ENCODE results near the gene NCKAP5. TPM values are rescaled to one million over a fixed set of nuclear protein-coding genes. Genes with fewer than 3 reads are reported as not detected.

The NCKAP5 gene
- total and polyA plus RNA-seq, 8 donors = 4.0 to 22.1 (median 14.4) TPM

DNA sequence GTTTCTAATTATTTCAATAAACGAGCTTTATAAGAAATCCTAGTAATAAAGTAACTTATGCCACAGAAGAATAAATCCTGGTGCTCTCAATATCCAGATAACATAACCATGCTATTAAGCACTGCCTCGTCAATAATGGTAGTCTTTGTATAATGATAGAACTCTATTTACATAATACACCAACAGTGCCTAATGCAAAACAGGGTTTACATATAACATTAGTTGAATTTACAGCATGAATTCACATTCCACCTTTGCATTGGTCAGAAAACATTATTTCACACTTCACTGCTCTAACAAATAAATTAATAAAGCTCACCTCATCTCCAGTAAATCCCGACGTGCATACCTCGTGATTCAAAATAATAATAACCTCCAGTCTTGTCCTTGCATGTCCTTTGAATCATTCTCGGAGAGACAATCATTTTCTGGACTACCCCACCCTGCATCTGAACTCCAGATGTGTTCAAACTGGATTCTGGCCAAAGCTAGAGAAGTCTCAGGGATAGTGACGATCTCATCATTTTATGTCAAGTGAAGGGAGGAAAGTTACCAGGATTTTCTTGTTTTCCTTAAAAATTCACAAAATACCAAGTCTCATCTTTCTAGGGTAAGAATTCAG is 189.2 kb downstream of the NCKAP5 start:
- no peak overlapping the region for H3K27ac ChIP-seq
- intact Hi-C loops (cut with DNase I) = no loop called here
- no peak for ATAC-seq

DNA sequence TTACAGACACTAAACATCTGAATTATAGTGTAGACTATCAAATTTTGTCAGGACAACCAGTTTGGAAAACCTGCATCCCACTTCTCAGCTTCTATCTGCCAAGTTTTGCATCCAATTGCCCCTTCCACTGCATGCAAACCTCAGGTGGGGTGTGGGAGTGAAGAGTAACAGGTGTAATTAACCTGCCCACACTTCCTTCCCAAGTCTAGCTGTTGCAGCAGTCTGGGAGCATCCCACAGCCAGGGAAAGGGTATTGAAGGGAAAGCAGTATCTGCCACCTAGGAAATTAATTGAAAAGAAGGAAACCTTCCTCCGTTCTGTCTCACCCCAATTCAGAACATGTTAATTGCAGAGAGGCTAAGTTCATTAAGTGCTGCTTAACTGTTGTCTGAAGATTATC is 189.9 kb downstream of the NCKAP5 start:
- Histone ChIP-seq H3K36me3 (no peaks in the 10 kb centered on the region), H3K27ac (no peak overlapping the region), H3K9me3 (peaks cover 0 to 2% of the 10 kb centered on the region in 2 donors), H3K27me3 (no peaks in the 10 kb centered on the region), H3K4me1 (no peaks in the 10 kb centered on the region), H3K4me3 (no peak overlapping the region)
- TF ChIP-seq, protein P1, sequence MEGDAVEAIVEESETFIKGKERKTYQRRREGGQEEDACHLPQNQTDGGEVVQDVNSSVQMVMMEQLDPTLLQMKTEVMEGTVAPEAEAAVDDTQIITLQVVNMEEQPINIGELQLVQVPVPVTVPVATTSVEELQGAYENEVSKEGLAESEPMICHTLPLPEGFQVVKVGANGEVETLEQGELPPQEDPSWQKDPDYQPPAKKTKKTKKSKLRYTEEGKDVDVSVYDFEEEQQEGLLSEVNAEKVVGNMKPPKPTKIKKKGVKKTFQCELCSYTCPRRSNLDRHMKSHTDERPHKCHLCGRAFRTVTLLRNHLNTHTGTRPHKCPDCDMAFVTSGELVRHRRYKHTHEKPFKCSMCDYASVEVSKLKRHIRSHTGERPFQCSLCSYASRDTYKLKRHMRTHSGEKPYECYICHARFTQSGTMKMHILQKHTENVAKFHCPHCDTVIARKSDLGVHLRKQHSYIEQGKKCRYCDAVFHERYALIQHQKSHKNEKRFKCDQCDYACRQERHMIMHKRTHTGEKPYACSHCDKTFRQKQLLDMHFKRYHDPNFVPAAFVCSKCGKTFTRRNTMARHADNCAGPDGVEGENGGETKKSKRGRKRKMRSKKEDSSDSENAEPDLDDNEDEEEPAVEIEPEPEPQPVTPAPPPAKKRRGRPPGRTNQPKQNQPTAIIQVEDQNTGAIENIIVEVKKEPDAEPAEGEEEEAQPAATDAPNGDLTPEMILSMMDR (IDR thresholded peaks at IDR 0.05) = no peak
- DNase-seq = no peak
- intact Hi-C loops (cut with DNase I) = no loop called here
- no peak for ATAC-seq

More for the DNA sequence above, 189.2 kb downstream of the NCKAP5 start:
- H3K9me3 ChIP-seq = peaks cover 0 to 2% of the 10 kb centered on the region in 2 donors
- H3K36me3 ChIP-seq = no peaks in the 10 kb centered on the region
- no peak overlapping the region for H3K4me3 ChIP-seq
- no peak for DNase-seq
- no peaks in the 10 kb centered on the region for H3K27me3 ChIP-seq
- H3K4me1 ChIP-seq = no peaks in the 10 kb centered on the region
- TF ChIP-seq, protein P1 (IDR thresholded peaks at IDR 0.05) = no peak

DNA sequence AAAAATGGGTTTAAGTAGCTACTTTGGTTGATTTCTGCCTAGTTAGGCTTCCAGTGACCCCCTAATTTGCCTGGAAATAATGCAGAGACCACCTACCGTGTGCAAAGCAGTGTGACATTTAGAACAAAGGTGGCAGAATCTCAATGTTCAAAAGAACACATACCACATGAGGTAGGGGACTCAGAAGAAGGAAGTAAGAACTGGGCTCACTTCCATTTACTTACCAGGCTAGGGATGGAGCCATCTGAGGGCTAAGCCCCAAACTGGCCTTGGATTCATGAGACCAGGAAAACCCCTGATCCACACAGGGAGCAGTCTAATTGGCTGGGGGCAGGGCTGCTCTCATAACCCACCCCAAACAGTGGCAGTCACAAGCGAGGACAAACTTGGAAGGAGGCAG is 190.7 kb downstream of the NCKAP5 start:
- no peaks in the 10 kb centered on the region for H3K27me3 ChIP-seq
- TF ChIP-seq, protein P1 (IDR thresholded peaks at IDR 0.05) = no peak
- DNase-seq (no peak), ATAC-seq (no peak)
- intact Hi-C loops (cut with DNase I) = no loop called here
- H3K9me3 ChIP-seq = peaks cover 0 to 2% of the 10 kb centered on the region in 2 donors
- no peaks in the 10 kb centered on the region for H3K4me1 ChIP-seq
- no peak overlapping the region for H3K4me3 ChIP-seq
- H3K36me3 ChIP-seq = no peaks in the 10 kb centered on the region
- H3K27ac ChIP-seq = no peak overlapping the region

DNA sequence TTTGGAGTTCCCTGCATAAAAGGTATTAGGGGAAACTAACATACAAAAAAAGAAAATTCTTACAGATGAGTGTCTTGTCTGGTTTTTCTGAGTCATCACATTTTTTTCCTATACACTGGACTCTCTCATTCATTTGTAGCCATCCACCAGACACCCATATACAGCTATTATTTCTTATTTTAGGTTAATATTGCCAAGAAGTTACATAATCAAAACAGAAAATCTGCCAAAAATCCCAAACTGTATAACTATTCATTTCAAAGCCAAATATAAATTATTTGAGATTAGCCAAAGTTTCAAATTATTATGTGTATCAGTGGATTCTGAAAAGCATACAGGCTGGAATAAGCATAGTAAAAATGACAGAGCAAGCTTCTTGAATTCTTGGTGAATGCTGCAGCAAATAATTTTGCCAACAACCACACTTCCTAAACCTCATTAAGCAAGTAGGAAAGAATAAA is 191.2 kb downstream of the NCKAP5 start:
- no peaks in the 10 kb centered on the region for H3K4me1 ChIP-seq
- H3K4me3 ChIP-seq = no peak overlapping the region
- no peak overlapping the region for H3K27ac ChIP-seq
- DNase-seq (peak in 2 of 4 donors; percentile 5 to 26), ATAC-seq (no peak)
- TF ChIP-seq, protein P1 (IDR thresholded peaks at IDR 0.05) = no peak
- no peaks in the 10 kb centered on the region for H3K36me3 ChIP-seq
- H3K27me3 ChIP-seq = no peaks in the 10 kb centered on the region
- intact Hi-C loops (cut with DNase I) = no loop called here
- H3K9me3 ChIP-seq = peaks cover 0 to 2% of the 10 kb centered on the region in 2 donors

DNA sequence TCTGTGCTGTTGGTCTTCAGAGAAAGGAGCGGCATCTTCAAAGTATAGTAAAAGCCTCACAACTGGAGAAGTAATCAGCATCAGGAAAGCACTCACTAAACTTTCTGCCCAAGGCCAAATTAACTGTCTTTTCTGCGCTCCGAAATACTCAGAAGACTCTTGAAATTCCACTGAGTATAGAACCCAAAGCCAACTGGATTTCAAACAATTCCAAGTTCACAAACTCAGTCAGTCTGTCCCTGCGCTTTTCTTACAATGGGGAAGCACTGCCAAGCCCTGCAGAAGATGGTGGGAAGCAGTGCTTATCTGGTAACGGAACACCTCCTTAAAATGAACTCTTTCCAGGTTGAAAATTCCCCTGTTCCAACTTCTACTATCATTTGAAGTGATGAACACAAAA is 193.5 kb downstream of the NCKAP5 start:
- Histone ChIP-seq H3K27me3 (no peaks in the 10 kb centered on the region), H3K36me3 (no peaks in the 10 kb centered on the region), H3K27ac (no peak overlapping the region), H3K4me1 (no peaks in the 10 kb centered on the region), H3K4me3 (no peak overlapping the region), H3K9me3 (peaks cover 0 to 2% of the 10 kb centered on the region in 2 donors)
- intact Hi-C loops (cut with DNase I) = no loop called here
- no peak for DNase-seq
- TF ChIP-seq, protein P1 (IDR thresholded peaks at IDR 0.05) = no peak
- no peak for ATAC-seq
